Measurements from ENCODE around the gene CAPZB. TPM values are rescaled to one million over a fixed set of nuclear protein-coding genes. Genes with fewer than 3 reads are reported as not detected.
A peak's percentile ranks its signal among the peaks of the same experiment; 100 is the strongest.

Gene CAPZB
- polyA plus RNA-seq (2012; ENCODE audit: insufficient read length, low read depth): 155 TPM

DNA sequence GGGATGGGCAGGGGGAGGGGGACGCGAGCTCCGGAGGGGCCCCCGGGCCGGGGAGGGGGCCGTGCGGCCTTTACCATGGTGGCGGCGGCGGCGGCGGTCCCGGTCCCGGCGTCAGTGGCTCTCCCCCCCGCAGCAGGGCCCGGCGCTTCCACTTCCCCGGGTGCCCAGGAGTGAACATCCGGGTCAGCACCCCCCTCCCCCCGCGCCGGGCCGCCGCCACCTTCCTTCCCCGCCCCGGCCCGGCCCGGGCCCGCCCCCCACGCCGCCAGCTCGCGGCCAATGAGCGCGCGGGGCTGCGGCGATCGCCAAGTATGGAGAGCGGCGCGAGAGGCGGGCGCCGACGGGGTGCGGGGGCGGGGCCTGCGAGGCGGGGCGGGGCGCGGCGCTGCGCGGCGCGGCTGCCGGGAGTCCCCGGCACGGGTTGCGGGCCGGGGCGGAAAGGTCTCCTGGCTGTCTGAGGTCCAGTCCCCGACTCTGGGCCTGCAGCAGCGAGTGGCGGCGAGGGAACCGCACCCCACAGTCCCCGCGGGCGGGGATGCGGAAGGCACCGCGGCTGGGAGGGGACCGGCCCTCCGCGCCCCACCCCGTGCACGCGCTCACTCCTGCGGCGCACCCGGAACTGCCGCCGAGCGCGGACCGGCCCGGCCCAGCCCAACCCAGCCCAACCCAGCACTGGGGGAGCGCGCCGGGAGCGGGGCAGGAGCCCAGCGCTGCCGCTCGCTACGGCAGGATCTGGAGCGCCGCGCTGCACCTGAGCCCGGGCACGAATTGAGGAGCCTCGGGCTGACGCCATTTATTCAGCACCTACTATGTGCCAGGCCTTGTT, at the start of gene CAPZB:
CAPZB (minus strand) TSS at position 178 of the 826 bp plus-strand sequence; CDS start at position 77, 101 bp downstream.
- no peak for TF ChIP-seq POLR2AphosphoS5 (IDR thresholded peaks at IDR 0.05; ENCODE audit: low read depth, low read length)
- TF ChIP-seq, protein P1, sequence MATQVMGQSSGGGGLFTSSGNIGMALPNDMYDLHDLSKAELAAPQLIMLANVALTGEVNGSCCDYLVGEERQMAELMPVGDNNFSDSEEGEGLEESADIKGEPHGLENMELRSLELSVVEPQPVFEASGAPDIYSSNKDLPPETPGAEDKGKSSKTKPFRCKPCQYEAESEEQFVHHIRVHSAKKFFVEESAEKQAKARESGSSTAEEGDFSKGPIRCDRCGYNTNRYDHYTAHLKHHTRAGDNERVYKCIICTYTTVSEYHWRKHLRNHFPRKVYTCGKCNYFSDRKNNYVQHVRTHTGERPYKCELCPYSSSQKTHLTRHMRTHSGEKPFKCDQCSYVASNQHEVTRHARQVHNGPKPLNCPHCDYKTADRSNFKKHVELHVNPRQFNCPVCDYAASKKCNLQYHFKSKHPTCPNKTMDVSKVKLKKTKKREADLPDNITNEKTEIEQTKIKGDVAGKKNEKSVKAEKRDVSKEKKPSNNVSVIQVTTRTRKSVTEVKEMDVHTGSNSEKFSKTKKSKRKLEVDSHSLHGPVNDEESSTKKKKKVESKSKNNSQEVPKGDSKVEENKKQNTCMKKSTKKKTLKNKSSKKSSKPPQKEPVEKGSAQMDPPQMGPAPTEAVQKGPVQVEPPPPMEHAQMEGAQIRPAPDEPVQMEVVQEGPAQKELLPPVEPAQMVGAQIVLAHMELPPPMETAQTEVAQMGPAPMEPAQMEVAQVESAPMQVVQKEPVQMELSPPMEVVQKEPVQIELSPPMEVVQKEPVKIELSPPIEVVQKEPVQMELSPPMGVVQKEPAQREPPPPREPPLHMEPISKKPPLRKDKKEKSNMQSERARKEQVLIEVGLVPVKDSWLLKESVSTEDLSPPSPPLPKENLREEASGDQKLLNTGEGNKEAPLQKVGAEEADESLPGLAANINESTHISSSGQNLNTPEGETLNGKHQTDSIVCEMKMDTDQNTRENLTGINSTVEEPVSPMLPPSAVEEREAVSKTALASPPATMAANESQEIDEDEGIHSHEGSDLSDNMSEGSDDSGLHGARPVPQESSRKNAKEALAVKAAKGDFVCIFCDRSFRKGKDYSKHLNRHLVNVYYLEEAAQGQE (IDR thresholded peaks at IDR 0.05; ENCODE audit: insufficient read depth in 1 of 2, low read depth in 2 of 2, low read length in 2 of 2): no peak
- TF ChIP-seq FOXP2 (optimal IDR thresholded peaks at IDR 0.05; ENCODE audit: borderline replicate concordance, extremely low read depth, extremely low read length, insufficient read depth): no peak
- TF ChIP-seq TAF1 (IDR thresholded peaks at IDR 0.05; ENCODE audit: borderline replicate concordance, insufficient read depth, low read length): no peak
- TF ChIP-seq SIN3A (IDR thresholded peaks at IDR 0.05; ENCODE audit: borderline replicate concordance, insufficient read depth, low read length): no peak; the same call in 1 of the 2 replicates

DNA sequence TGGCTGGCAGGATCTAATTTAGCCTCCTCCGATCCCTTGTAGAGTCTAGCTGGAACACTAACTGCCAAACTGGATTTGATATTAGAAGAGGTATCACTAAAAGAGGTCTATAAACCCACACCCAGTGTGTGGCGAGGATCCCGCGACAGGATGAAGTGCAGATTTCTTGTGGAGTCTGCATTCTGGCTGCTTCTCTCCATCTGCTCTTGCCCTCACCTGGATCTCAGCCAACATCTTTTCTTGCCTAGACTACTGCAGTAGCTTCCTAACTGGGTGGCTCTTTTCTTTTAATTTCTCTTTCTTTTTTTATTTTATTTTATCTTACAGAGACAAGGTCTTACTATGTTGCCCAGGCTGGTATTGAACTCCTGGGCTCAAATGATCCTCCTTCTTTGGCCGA, 48.9 kb upstream of the CAPZB start:
- TF ChIP-seq POLR2AphosphoS5 (IDR thresholded peaks at IDR 0.05; ENCODE audit: low read depth, low read length): no peak
- no peak for TF ChIP-seq FOXP2 (optimal IDR thresholded peaks at IDR 0.05; ENCODE audit: borderline replicate concordance, extremely low read depth, extremely low read length, insufficient read depth)
- TF ChIP-seq, protein P1 (IDR thresholded peaks at IDR 0.05; ENCODE audit: insufficient read depth in 1 of 2, low read depth in 2 of 2, low read length in 2 of 2): no peak

DNA sequence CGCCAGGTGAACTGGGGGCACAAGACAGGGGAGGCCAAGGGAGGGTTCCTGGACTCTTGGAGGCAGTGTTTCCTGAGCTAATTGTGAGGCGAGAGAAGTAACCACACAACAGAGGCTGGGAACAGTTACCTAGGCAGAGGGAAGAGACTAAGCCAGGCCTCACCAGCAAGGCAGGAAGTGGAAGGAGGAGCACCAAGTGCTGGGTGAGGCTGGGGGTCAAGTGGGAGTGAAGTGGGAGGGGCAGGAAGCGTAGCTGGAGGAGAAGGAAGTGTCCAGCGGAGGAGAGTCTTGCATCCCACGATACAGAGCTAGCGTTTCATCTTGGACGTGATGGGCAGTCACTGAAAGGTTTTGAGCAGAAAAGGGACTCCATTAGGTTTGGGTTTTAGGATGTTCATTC, 48.3 kb upstream of the CAPZB start:
- TF ChIP-seq FOXP2 (optimal IDR thresholded peaks at IDR 0.05; ENCODE audit: borderline replicate concordance, extremely low read depth, extremely low read length, insufficient read depth): no peak
- peak; percentile 39; the same call in 1 of the 2 replicates for TF ChIP-seq SIN3A (IDR thresholded peaks at IDR 0.05; ENCODE audit: borderline replicate concordance, insufficient read depth, low read length)
- TF ChIP-seq POLR2AphosphoS5 (IDR thresholded peaks at IDR 0.05; ENCODE audit: low read depth, low read length): 0 out of 2 replicates have a peak, but pooled peaks have one; percentile 23

DNA sequence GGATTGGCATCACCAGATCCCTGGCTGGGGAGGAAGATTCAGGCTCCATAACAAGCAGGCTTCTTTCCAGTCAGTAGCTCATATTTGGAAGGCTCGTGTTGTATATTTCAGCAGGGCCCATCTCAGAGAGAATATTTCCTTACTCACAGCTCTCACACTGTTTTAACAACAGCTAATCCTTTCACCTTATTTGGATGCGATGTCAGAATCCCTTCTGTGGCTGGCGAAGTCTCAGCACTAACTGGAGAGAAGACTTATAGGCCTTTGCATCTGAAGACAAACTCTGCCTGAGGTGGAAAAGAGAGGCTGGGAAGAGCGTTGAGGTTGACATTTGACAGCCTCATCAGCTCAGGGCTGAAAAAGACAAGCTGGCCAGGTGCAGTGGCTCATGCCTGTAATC, 47.2 kb upstream of the CAPZB start:
- TF ChIP-seq, protein P1 (IDR thresholded peaks at IDR 0.05; ENCODE audit: insufficient read depth in 1 of 2, low read depth in 2 of 2, low read length in 2 of 2): no peak
- no peak for TF ChIP-seq POLR2AphosphoS5 (IDR thresholded peaks at IDR 0.05; ENCODE audit: low read depth, low read length)

DNA sequence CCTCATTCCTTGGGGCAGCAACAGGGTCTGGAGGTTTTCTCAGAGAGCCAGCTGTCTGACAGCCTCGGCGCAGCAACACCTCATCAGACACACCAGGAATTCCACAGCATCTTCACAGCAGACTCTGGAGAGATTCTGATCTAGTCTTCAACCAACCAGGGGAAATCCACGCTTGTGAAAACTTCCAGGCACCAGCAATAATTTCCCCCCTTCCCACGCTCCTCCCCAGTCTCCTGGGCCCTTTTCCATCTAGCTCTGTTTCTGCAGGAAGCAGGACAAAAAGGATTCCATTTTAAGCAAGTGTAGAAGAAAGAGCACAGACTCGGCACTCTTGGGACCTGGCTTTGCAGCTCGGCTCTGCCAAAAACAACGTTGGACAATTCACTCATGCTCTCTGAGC, 44.3 kb upstream of the CAPZB start:
- TF ChIP-seq FOXP2 (optimal IDR thresholded peaks at IDR 0.05; ENCODE audit: borderline replicate concordance, extremely low read depth, extremely low read length, insufficient read depth) (no peak), TAF1 (IDR thresholded peaks at IDR 0.05; ENCODE audit: borderline replicate concordance, insufficient read depth, low read length) (no peak), SIN3A (IDR thresholded peaks at IDR 0.05; ENCODE audit: borderline replicate concordance, insufficient read depth, low read length) (no peak), POLR2AphosphoS5 (IDR thresholded peaks at IDR 0.05; ENCODE audit: low read depth, low read length) (no peak)
- TF ChIP-seq, protein P1 (IDR thresholded peaks at IDR 0.05; ENCODE audit: insufficient read depth in 1 of 2, low read depth in 2 of 2, low read length in 2 of 2): no peak
